ENCODE results near the gene RHBDL2.
"Not testable (repeated sequence)": the region's sequence is repeated elsewhere in the genome, so short reads cannot be mapped to it uniquely, and the experiment has no call there.

Gene RHBDL2

DNA sequence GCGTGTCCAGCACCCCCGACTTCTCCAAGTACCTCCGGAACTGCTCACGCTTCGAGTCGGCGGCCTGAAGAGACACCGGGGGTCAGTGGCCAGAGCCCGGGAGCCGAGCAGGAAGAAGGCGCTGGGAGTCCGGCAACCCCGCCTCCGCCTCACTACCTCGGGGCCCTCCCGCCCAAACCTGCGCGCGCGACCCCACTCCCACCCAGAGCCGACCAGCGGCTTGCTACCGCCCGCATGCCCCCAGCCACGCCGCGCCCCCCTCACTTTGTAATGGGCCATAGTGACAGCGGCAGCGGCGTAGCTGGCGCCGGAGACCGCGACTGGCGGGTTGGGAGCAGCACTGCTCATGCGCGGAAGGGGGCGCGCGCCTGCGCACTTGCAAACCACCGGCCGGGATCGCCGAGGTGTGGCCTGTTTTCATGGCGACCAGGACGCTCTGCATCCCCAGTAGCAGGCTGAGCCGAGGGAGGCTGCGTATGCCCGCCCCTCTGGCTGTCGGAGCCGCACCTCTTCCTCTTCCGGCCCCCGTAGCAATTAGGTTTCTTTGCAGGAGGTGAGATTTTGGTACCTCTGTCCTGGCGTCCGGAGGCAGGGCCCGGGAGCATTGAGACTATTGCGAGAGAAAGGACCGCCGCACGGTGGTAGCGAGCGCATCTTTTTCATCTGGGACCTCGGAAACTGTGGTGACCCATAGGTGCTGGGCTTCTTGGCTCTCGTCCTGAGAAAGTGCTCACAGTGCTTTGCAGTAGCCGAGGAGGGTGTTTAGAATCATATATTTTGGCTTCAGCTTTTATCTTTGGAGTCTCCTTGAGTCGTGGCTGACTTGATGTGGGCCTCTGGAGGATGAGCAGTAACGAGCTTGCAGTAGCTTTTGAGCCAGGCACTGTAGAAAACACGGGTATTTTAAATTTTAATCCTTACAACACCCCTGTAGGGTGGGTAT is 68.3 kb downstream of the RHBDL2 start, which contains the start of gene MYCBP:
MYCBP (minus strand) TSS at position 322 of the 943 bp plus-strand sequence; CDS start at position 279, 43 bp downstream.
- DNase-seq: peak; percentile 92 to 96 (median 95)

DNA sequence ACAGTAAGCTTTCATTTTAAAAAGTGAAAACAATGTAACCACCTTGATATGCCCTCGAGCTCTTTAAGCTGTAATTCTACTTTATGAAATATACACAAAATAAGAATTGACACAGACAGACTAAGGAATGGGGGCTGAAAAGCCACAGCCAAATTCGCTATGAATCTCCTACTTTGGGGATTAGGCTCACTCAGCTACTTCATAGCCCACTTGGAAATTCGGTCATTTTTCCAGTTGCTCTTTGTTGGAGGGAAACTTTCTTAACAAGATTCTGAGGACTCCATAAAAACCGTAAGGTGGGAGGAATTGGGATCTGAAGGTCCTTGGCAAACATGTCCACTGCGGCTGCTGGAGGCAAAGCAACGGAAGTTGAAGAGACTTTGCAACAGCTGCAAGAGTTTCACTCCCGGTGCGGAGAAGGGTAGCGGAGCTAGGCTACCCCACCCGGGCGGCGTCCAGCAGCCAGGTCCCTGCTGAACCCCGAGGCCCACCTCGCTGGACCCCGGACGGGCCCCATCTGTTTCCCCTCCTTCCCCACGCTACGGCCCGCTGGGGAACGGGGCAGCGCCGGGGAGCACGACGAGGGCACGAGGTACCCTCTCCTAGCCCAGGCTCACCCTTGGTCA is 69.1 kb downstream of the RHBDL2 start:
- DNase-seq: peak in 2 of 6 experiments; percentile 32 to 43

DNA sequence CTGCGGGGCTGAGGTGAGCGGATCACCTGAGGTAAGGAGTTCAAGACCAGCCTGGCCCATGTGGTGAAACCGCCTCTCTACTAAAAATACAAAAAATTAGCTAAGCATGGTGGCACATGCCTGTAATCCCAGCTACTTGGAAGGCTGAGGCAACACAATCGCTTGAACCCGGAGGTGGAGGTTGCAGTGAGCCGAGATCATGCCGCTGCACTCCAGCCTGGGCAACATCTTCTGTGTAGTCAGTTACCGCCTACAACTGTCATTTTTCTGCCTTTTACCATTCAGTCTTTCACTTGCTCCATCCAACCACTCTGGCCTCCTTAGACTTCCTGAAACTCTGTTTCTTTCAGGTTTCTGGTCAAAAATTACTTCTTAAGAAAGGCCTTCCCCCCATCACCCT is 70.6 kb downstream of the RHBDL2 start:
- DNase-seq: no peak

DNA sequence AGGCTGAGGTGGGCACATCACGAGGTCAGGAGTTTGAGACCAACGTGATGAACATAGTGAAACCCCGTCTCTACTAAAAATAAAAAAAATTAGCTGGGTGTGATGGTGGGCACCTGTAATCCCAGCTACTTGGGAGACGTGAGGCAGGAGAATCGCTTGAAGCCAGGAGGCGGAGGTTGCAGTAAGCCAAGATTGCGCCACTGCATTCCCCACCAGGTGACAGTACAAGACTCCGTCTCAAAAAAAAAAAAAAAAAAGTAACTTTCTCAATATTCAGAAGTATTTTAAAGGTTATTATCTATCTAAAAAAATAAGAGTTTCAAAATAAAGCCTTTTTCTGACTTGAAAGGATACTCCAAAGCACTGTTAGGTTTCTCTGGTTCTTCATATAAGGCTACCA is 74.4 kb downstream of the RHBDL2 start:
- DNase-seq: no peak

DNA sequence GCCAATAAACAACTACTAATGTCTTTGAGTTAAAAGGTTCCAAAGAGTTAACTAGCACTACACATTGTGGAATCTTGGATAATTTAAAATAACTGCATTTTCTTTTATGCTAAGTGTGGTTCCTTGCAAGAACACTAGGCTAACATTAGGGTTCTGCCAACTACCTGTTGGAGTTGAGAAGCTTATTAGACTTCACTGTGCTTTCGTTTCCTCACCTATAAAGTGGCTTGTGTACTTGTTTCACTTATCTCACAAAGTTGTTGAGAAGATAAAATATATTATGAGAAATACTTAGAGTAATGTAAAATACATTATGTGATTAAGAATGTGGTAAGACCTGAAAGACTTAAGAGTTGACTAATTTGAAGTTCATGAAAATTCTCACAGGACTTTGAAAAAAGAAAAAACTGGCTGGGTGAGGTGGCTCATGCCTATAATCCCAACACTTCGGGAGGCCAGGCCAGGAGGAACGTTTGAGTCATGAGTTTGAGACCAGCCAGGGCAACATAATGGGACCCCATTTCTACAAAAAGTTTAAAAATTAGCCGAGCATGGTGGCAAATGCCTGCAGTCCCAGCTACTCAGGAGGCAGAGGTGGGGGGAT is 76.4 kb downstream of the RHBDL2 start:
- no peak for DNase-seq

DNA sequence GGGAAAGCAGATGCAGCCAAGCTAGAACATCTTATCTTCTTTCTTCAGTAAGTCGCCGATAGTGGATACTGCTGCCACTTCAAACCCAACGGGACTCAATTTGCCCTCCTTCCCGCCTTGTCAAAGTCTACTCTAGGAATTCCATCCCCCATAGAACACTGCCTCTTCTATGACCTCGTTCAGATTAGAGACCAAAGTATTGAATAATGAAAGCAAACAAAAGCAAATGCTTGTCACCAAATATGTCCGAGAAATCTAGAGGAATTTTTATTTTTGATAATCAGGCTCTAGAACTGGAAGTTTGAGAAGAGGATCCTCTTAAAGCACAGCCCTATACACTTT is 81.2 kb downstream of the RHBDL2 start:
- DNase-seq: no peak

DNA sequence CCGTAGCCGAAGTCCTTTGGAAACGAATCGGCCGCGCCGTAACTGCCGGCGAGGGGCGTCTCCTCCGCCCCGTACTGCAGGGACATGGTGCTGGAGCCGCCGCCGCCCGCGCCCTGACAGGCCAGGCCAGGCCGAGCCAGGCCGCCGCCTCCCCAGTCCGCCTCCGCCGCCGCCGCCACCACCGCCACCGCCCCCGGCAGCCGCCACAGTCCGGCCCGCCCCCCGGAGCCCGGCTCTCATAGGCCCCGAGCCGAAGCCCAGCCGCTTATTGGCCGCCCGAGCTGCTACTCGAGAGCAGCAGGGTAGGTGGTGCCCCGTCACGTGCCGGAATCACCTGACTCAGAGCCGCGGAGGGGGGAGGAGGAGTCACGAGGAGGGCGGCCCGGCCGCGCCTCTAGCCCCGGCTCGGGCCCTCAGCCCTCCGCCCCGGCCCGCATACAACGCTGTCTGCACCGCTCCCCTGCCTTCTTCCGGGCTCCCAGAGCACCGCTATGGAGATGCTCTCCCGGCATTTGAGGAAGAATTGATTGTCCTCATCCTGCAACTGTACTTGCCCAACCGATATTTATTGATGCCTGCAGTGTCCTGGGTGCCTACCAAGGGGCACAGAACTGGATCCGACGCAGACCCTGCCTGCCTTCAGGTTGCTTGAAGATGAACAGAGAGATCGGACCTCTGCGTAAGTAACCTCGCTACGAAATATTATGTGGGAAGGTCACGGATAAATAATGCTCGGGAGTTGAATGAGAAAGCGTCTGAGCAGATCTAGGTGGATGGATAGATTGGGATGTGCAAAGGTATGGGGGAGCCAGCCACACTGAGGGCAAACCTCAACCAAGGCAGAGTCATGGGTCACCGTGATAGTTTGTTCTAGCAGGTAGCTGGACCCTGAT is 81.8 kb downstream of the RHBDL2 start, which contains the start of gene RRAGC:
RRAGC (minus strand) TSS at position 212 of the 893 bp plus-strand sequence; CDS start at position 86, 126 bp downstream.
- peak; percentile 93 to 98 (median 94) for DNase-seq

DNA sequence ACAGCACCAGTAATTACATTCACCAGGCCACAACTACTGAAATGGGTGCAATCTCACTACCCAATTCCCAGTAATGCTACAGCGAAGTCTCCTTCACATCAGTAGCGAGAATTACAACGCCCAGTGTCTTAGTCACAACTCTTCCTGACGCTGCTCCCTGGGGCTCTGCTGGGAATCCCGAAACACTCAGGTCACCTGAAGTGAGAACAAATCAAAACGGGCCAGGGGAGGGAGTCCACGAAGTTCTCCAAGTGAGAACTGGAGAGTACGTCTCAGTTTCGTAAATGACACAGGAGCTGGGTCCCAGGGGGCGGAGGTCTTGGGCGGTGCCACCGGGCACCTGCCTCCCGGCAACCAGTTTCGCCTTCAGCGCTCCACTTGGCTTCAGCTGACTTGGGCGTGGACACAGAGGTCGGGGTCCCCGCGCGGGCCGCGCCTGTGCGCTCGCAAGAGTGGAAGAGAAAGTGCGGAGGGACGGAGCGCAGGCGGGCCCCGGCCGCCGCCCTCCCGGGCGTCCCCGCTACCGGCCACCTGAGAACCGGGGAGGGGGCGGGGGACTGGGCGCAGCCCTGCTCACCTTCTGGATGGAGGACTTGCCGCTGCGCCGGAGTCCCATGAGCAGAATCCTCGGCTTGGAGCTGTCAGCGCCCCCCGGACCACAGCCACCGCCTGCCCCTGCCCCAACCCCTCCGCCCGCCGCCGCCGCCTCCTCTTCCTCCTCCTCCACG is 82.6 kb downstream of the RHBDL2 start:
- peak in 3 of 6 experiments; percentile 24 to 47 (median 34) for DNase-seq

DNA sequence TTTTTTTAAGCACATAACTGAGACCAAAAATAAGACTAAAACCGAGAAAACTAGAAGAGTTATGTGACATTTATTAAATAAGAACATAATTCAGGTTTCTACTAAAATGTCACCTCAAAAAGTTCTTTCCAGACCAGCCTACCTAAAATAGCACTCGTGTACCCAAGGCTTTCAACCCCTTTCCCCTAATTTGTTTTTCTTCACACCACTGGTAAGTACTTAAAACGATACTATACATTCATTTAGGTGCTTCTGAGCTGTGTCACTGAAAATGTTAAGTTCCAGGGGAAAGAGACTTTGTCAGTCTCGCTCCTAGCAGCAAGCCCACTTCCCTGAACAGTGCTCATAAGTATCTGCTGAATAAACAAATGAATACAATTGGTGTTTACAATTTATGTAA is 88.8 kb downstream of the RHBDL2 start:
- no peak for DNase-seq

DNA sequence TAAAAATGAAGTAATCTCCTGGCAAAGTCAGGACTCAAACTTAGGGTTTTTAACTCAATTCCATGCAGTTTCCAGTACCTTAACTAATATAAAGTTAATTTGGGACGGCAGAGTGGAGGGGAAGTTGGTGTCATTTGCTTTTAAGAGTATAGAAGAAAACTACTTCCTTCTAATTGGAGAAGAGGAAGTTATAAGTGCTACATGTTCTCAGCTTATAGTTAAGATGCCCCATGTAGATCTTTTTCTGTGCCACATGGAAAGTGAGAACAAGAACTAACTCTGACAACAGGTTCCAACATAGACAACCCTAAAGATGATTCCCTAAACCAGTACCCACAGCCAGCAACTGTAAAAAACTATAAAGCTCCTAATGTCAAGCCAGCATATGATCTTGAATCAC is 93.6 kb downstream of the RHBDL2 start:
- no peak for DNase-seq

DNA sequence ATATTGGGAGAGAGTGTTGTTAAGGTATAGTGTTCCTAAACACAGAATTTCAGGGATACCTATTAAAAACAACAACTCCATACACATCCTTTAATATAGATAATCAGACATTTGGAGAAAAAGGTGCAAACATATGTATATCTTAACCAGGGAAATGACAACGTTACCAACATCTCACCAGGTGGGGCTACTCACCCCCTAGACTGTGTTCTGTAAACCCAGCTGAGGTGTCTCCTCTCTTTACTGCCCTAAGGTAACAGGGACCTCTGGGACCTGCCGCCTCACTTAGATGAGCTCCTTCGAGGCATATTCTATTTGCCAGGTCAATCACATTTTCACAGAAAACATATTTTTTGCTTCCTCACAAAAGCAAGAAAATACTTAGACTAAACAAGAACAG is 95.4 kb downstream of the RHBDL2 start:
- DNase-seq: no peak

DNA sequence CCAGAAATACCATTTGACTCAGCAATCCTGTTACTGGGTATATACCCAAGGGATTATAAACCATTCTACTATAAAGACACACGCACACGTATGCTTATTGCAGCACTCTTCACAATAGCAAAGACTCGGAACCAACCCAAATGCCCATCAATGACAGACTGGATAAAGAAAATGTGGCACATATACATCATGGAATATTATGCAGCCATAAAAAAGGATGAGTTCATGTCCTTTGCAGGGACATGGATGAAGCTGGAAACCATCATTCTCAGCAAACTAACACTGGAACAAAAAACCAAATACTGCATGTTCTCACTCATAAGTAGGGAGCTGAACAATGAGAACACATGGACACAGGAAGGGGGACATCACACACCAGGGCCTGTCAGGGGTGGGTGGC is 96.5 kb downstream of the RHBDL2 start:
- DNase-seq: not testable (repeated sequence)

DNA sequence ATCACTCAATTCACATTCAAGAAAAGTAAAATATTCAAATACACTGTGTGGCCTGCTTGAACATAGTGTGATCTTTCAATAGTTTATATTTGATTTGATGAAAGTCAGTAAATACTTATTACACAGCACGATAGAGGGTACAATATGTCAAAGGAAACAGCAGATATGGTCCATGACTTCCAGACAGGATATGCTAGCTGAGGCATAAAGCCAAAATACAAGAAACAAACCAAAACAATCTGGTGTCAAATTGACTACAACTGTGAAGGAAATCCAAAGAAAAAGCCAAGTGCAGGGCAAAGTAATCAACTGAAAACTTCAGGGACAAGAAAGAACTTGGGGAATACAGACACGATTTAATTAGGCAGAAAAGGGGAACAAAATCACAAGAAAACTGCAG is 101.3 kb downstream of the RHBDL2 start:
- no peak for DNase-seq

DNA sequence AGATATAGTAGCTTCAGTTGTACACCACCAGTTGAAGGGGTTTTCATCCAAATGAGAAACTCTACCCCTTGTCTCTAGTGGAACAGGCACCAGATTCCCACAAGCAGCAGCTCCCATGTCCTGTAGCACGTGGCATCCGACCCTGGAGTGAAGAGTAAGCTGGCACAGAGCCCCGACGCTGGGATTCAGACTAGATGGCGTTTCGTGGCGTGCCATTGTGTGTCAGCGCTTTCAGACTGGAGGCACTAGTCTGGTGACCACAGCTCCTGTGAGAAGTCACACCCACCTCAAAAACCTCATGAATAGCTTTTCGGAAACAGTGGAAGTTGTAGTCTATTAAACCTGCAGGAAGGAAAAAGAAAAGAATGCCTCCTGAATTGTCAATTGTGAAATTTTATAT is 102.3 kb downstream of the RHBDL2 start:
- DNase-seq: no peak

DNA sequence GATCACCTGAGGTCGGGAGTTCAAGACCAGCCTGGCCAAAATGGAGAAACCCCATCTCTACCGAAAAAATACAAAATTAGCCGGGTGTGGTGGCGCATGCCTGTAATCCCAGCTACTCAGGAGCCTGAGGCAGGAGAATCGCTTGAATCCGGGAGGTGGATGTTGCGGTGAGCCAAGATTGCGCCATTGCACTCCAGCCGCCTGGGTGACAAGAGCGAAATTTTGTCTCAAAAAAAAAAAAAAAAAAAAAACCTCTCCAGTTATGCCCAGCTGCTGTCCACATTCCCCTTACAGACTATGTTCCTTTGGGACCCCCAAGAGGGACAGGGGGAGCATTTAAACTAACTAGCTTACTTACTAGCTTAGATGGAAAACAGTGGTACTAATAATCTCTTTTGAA is 105.3 kb downstream of the RHBDL2 start:
- not testable (repeated sequence) for DNase-seq
